H9 (cell line): Measurements from ENCODE around the gene TUBB2B. TPM values are rescaled to one million over a fixed set of nuclear protein-coding genes. Genes with fewer than 3 reads are reported as not detected.

Experiments used
- DNase-seq: peaks from one replicate; pipeline ENCODE4 v3.0.0-alpha.2; 2017
- H2AFZ ChIP-seq: one replicate; pipeline ENCODE4 v1.6.1; 2013; ENCODE audit warnings: mild to moderate bottlenecking, low read length, control low read depth, moderate library complexity
- H2AK5ac ChIP-seq: 2 replicates; pipeline ENCODE4 v1.6.1; 2013; ENCODE audit warnings: low read length, control low read depth, mixed read lengths; ENCODE audit not compliant: insufficient read length
- H2BK120ac ChIP-seq: one replicate; pipeline ENCODE4 v1.6.1; 2013; ENCODE audit warnings: low read depth, mild to moderate bottlenecking, low read length, control low read depth, inconsistent platforms; ENCODE audit not compliant: poor library complexity, severe bottlenecking
- H2BK12ac ChIP-seq: 2 replicates; pipeline ENCODE4 v1.6.1; 2013; ENCODE audit warnings: low read length, control low read depth, mixed read lengths, low read depth; ENCODE audit not compliant: insufficient read length
- H2BK15ac ChIP-seq: 2 replicates; pipeline ENCODE4 v1.6.1; 2013; ENCODE audit warnings: low read depth, low read length, control low read depth
- H2BK20ac ChIP-seq: one replicate; pipeline ENCODE4 v1.6.1; 2013; ENCODE audit warnings: low read depth, mild to moderate bottlenecking, low read length, control low read depth, inconsistent platforms; ENCODE audit not compliant: poor library complexity, severe bottlenecking
- H2BK5ac ChIP-seq: 2 replicates; pipeline ENCODE4 v1.6.1; 2013; ENCODE audit warnings: low read length, control low read depth, mixed read lengths; ENCODE audit not compliant: insufficient read length
- H3K14ac ChIP-seq: 2 replicates; pipeline ENCODE4 v1.6.1; 2013; ENCODE audit warnings: low read length, control low read depth; ENCODE audit not compliant: insufficient read depth
- H3K18ac ChIP-seq: 2 replicates; pipeline ENCODE4 v1.6.1; 2013; ENCODE audit warnings: low read depth, mild to moderate bottlenecking, mixed read lengths, low read length, control low read depth; ENCODE audit not compliant: insufficient read length
- H3K23ac ChIP-seq: 2 replicates; pipeline ENCODE4 v1.6.1; 2013; ENCODE audit warnings: low read length, control low read depth, mixed read lengths, low read depth; ENCODE audit not compliant: insufficient read length
- H3K23me2 ChIP-seq: 2 replicates; pipeline ENCODE4 v1.6.1; 2013; ENCODE audit warnings: low read depth, mild to moderate bottlenecking, mixed read lengths, low read length, control low read depth; ENCODE audit not compliant: insufficient read length, poor library complexity, severe bottlenecking
- H3K27ac ChIP-seq: 2 replicates; pipeline ENCODE4 v1.5.1; 2013; ENCODE audit warnings: low read length, control low read depth, mixed read lengths, low read depth; ENCODE audit not compliant: insufficient read length
- H3K27me3 ChIP-seq: 2 replicates; pipeline ENCODE4 v1.6.1; 2013; ENCODE audit warnings: low read length, control low read depth, inconsistent platforms; ENCODE audit not compliant: insufficient read depth
- H3K4ac ChIP-seq: 2 replicates; pipeline ENCODE4 v1.6.1; 2013; ENCODE audit warnings: low read depth, mild to moderate bottlenecking, control low read depth, inconsistent platforms, low read length, moderate library complexity
- H3K4me1 ChIP-seq: 2 replicates; pipeline ENCODE4 v1.6.1; 2013; ENCODE audit warnings: low read length, control low read depth, inconsistent platforms; ENCODE audit not compliant: insufficient read depth
- H3K4me2 ChIP-seq: 2 replicates; pipeline ENCODE4 v1.6.1; 2013; ENCODE audit warnings: low read length, control low read depth, mixed read lengths; ENCODE audit not compliant: insufficient read length, insufficient read depth
- H3K56ac ChIP-seq: 2 replicates; pipeline ENCODE4 v1.6.1; 2013; ENCODE audit warnings: low read depth, mild to moderate bottlenecking, mixed read lengths, low read length, control low read depth; ENCODE audit not compliant: insufficient read length
- H3K79me1 ChIP-seq: 2 replicates; pipeline ENCODE4 v1.6.1; 2013; ENCODE audit warnings: low read depth, mild to moderate bottlenecking, moderate library complexity, low read length, control low read depth, inconsistent platforms; ENCODE audit not compliant: insufficient read depth, poor library complexity, severe bottlenecking
- H3K79me2 ChIP-seq: 2 replicates; pipeline ENCODE4 v1.6.1; 2013; ENCODE audit warnings: low read length, control low read depth, inconsistent platforms; ENCODE audit not compliant: insufficient read depth
- H3K9ac ChIP-seq: 2 replicates; pipeline ENCODE4 v1.6.1; 2013; ENCODE audit warnings: low read length, control low read depth, mixed read lengths; ENCODE audit not compliant: insufficient read length; ENCODE audit errors: extremely low read depth
- H3K9me3 ChIP-seq: one replicate; pipeline ENCODE4 v1.6.1; 2013; ENCODE audit warnings: low read depth, low read length, inconsistent platforms; ENCODE audit not compliant: control insufficient read depth
- H3T11ph ChIP-seq: one replicate; pipeline ENCODE4 v1.6.1; 2013; ENCODE audit warnings: mild to moderate bottlenecking, low read length, control low read depth, inconsistent platforms
- H4K20me1 ChIP-seq: one replicate; pipeline ENCODE4 v1.6.1; 2013; ENCODE audit not compliant: control insufficient read depth, insufficient read length, insufficient read depth
- H4K5ac ChIP-seq: 2 replicates; pipeline ENCODE4 v1.6.1; 2013; ENCODE audit warnings: low read depth, mild to moderate bottlenecking, mixed read lengths, low read length, control low read depth; ENCODE audit not compliant: insufficient read length
- H4K8ac ChIP-seq: replicated peaks from 2 replicates; pipeline ENCODE4 v1.6.1; 2013; ENCODE audit warnings: low read length, control low read depth, mixed read lengths, low read depth; ENCODE audit not compliant: insufficient read length
- H4K91ac ChIP-seq: 2 replicates; pipeline ENCODE4 v1.6.1; 2013; ENCODE audit warnings: low read depth, mild to moderate bottlenecking, moderate library complexity, mixed read lengths, low read length, control low read depth; ENCODE audit not compliant: insufficient read length
- H3K27ac Mint-ChIP-seq, 3 experiments: 2 replicates in 2 of 3; 3 replicates in 1 of 3; pipeline ENCODE4 v1.8.0; 2020 to 2021; ENCODE audit warnings: mixed read lengths in 3 of 3, mild to moderate bottlenecking in 1 of 3, moderate library complexity in 1 of 3
- H3K27me3 Mint-ChIP-seq: 2 replicates; pipeline ENCODE4 v1.8.0; 2021; ENCODE audit warnings: low read depth, mild to moderate bottlenecking, moderate library complexity, mixed read lengths
- H3K36me3 Mint-ChIP-seq, 3 experiments: 2 replicates in 2 of 3; 3 replicates in 1 of 3; pipeline ENCODE4 v1.8.0; 2020 to 2021; ENCODE audit warnings: low read depth in 3 of 3, mixed read lengths in 3 of 3; ENCODE audit not compliant: insufficient read depth in 1 of 3
- H3K4me1 Mint-ChIP-seq, 2 experiments: 2 replicates each; pipeline ENCODE4 v1.8.0; 2020; ENCODE audit warnings: mixed read lengths in 2 of 2
- H3K4me3 Mint-ChIP-seq, 2 experiments: 2 replicates in 1 of 2; 3 replicates in 1 of 2; pipeline ENCODE4 v1.8.0; 2020 to 2021; ENCODE audit warnings: mild to moderate bottlenecking in 2 of 2, mixed read lengths in 2 of 2, moderate library complexity in 1 of 2
- H3K9me3 Mint-ChIP-seq, 2 experiments: 2 replicates in 1 of 2; 3 replicates in 1 of 2; pipeline ENCODE4 v1.8.0; 2020; ENCODE audit warnings: mild to moderate bottlenecking in 2 of 2, mixed read lengths in 2 of 2, moderate library complexity in 1 of 2
- CTCF ChIP-seq: fragments of 200-600 bp; sonication (generic); conservative IDR thresholded peaks from 3 replicates; pipeline ENCODE4 v1.8.0; 2021; ENCODE audit warnings: antibody characterized with exemption, mild to moderate bottlenecking
- WGBS: extraction: QIAGEN DNeasy Blood & Tissue Kit; methylation state at CpG from one replicate; pipeline ENCODE4 v1.1.7; 2013; ENCODE audit warnings: missing lambda C conversion rate, low lambda C conversion rate, mixed read lengths; ENCODE audit not compliant: insufficient read length; ENCODE audit errors: extremely low coverage; 5-methylcytosine and 5-hydroxymethylcytosine counted together
- total RNA-seq: library from RNA; stranded (reverse); gene quantifications from 2 replicates; pipeline ENCODE4 v1.2.1, GENCODE V29; 2021

Gene TUBB2B
- total RNA-seq, 1 experiment from 2014 or later: 320 TPM

- H3K4me1 Mint-ChIP-seq: peaks cover 18 to 19% of the 10 kb centered on the region in 2 experiments
- no peak for DNase-seq
- Histone ChIP-seq H4K5ac (no peak overlapping the region), H2BK12ac (no peak overlapping the region), H3K9ac (no peak overlapping the region), H4K91ac (no peak overlapping the region), H2BK20ac (no peak overlapping the region), H2AFZ (no peak overlapping the region), H4K8ac (no peak overlapping the region), H3T11ph (no peak overlapping the region), H2BK15ac (no peak overlapping the region), H3K23me2 (peaks cover 8% of the 10 kb centered on the region), H3K4me1 (no peaks in the 10 kb centered on the region; the same call in 1 of the 2 replicates), H3K14ac (no peak overlapping the region), H3K27ac (no peak overlapping the region), H3K56ac (no peak overlapping the region), H3K4me2 (no peak overlapping the region), H4K20me1 (no peaks in the 10 kb centered on the region), H3K18ac (no peak overlapping the region), H3K27me3 (no peaks in the 10 kb centered on the region), H2BK5ac (no peak overlapping the region), H3K23ac (no peak overlapping the region), H2AK5ac (no peak overlapping the region), H3K4ac (no peak overlapping the region), H3K79me2 (peaks cover 29% of the 10 kb centered on the region; the same call in 1 of the 2 replicates), H2BK120ac (no peak overlapping the region), H3K9me3 (no peaks in the 10 kb centered on the region), H3K79me1 (peaks cover 8% of the 10 kb centered on the region)
- H3K4me3 Mint-ChIP-seq: peak overlapping the region in 1 of 2 experiments; percentile 96; a peak in 1 of 5 replicates
- peak overlapping the region in 1 of 3 experiments; percentile 21; a peak in 1 of 7 replicates for H3K27ac Mint-ChIP-seq
- H3K36me3 Mint-ChIP-seq: peaks cover 18 to 38% (median 29%) of the 10 kb centered on the region in 3 experiments
- TF ChIP-seq CTCF: no peak
- H3K27me3 Mint-ChIP-seq: peaks cover 7% of the 10 kb centered on the region
- no CpG with 5 or more reads among the region's 6 CpGs for WGBS
- H3K9me3 Mint-ChIP-seq: no peaks in the 10 kb centered on the region
These were observed 34.0 kb upstream of the TUBB2B start for GRCh38 chr6:3261518-3261820.
